Measurements from ENCODE around the gene CBY1.

CBY1 gene

GRCh38 chr22:38700789-38701628 lies 44.6 kb downstream of the CBY1 start, which contains the start of gene JOSD1:
JOSD1 (minus strand) TSS chr22:38700943; CDS start chr22:38699987, 956 bp downstream.
- peak; percentile 92 to 95 for DNase-seq (ENCODE audit: low read depth in 2 of 2)

- DNase-seq (ENCODE audit: low read depth in 2 of 2), result no peak
These were observed 48.3 kb downstream of the CBY1 start for GRCh38 chr22:38704654-38705234.

GRCh38 chr22:38705235-38706100 lies 49.0 kb downstream of the CBY1 start, which contains the start of gene GTPBP1:
GTPBP1 (plus strand) TSS chr22:38705944; CDS start chr22:38705956, 12 bp downstream.
- peak; percentile 88 to 96 for DNase-seq (ENCODE audit: low read depth in 2 of 2)

DNA sequence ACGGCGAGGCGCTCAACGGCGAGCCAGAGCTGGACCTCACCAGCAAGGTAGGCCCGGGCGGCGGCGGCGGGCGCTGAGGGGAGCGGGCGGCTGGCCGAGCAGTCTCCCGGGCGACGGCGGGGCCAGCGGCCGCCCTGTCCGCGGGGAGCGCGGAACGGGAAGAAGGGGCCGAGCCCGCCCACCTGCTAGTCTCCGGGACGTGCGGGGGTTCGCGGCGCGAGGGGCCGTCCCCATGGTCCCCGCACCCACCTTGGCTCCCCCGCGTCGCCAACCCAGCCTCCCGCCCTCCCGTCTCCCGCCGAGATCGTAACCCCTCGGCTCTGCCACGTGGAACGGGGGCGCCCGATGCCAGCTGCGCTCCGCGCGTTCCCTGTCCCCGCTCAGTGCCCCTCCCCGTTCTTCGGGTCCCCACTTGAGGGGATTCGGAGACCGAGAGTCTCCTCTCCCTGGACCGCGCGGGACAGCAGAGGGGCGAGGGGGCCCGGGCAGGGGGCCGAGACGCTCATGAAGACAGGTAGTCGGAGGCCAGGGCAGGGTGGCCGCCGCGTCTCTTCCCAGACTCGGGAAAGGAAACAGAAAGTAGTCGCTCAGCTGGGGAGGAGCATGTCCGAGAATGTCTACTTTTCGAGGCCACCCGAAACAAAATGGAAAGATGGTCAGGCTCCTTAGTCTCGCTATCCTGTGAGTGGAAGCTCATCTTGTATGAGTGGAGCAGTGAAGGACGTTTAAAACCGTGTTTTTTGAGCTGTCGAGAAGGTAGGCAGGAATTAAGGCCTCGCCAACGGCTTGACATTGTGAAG lies 49.9 kb downstream of the CBY1 start:
- DNase-seq (ENCODE audit: low read depth in 2 of 2), result no peak

- DNase-seq (ENCODE audit: low read depth in 2 of 2), result no peak
These were observed 50.4 kb downstream of the CBY1 start for GRCh38 chr22:38706901-38707195.

DNA sequence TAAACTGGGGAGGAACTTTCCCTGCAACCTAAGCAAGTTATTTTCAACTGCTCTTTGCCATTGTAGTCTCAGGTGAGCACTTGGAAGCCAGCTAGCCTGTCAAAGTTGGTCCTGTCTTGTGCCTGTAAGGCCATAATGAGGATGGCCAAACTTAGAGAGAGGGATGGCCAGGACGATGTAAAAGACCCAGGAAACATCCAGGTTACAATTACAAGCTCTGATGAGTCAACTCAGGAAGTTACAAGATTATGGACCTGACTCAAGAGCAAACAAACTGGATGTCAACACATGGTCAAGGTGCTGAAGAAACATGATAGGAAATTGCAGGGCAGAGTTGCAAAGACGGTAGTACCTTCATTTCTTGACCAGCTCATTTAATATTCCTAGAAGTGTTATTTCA lies 50.9 kb downstream of the CBY1 start:
- DNase-seq (ENCODE audit: low read depth in 2 of 2), result no peak

GRCh38 chr22:38707984-38708383 lies 51.5 kb downstream of the CBY1 start:
- no peak for DNase-seq (ENCODE audit: low read depth in 2 of 2)

DNA sequence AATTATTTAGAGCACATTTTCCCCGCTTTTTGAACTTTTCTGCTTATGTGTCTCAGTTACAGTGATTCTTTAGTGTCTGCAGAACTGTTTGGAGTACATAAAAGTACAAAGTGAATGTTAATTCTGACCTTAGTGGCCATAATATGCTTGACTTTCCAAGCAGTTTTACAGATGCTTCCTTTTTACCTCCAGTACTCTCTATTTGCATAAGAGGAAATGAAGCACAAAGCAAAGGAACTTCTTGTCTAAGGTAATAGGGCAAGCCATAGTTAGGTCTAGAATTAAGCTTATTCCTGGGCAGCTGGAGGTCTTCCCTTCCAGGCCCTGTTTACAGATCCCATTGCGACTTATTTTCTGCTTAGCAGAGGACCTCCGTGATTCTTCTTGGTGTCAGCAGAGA lies 52.9 kb downstream of the CBY1 start:
- DNase-seq (ENCODE audit: low read depth in 2 of 2), result no peak

DNA sequence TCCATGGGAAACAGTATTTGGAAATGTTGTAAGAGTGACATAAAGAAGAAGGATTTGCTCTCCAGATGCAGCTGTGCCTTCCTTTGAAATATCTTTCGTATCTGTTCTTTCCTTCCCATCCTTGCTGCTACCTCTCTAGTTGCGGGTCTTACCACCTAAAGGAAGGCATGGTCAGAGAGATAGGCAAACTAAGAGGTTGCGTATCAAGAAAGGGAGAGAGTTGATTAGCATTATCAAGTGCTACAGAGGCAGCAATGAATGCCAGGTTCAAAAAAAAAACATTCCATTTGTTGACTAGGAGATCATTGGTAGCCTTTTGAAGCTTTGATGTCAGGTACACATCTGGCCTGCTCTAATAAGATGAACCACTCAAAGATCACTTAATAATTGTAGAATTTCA lies 53.9 kb downstream of the CBY1 start:
- DNase-seq (ENCODE audit: low read depth in 2 of 2), result no peak

GRCh38 chr22:38710866-38711265 lies 54.4 kb downstream of the CBY1 start:
- no peak for DNase-seq (ENCODE audit: low read depth in 2 of 2)

DNA sequence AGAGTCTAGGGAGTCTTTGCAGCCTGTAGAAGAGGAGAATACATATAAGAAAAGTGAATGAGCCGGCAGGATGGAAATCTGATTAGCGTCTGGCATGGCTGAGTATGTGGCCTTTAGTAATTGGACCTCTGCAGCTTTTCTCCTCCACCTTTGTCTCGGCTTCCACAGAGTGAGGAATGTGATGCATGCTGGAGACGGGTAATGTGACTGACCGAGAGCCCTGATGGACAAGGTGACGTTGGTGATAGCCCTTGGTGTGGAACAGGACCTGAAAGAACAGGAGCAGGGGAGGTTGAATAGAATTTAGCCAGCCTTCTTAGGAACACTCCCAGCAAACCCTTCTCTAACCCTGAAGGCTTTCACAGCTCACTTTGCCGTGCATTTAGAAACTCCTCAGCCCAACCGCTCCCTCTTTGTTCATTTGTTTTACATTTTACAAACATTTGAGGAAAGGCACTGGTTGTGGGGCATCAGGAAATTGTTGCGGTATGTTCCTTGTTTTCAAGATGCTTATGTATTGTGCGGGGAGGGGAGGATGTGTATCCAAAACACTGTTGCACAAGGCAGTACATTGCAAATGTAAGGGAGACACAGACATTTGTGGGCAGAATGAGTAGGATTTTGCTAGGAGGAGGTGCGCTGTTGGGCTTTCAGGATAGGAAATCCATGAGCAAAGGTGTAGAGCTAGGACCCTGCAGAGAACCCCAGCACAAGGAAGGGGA lies 56.2 kb downstream of the CBY1 start:
- DNase-seq (ENCODE audit: low read depth in 2 of 2), result no peak

DNA sequence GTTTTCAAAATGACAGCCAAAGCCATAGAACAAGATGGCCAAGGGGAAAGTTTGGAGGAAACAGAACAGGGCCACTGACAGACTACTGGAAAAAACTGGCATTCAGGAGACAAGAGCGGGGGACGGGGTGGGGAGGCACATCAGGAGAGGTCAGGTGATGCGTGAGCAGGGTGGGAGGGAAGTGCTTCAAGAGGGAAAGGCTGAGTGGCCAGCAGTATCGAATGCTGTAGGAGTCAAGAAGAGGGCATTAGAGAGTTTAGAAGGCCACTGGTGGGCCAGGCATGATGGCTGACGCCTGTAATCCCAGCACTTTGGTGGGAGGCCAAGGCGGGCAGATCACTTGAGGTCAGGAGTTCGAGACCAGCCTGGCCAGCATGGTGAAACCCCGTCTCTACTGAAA lies 57.5 kb downstream of the CBY1 start:
- DNase-seq (ENCODE audit: low read depth in 2 of 2), result no peak

GRCh38 chr22:38715176-38715764 lies 58.8 kb downstream of the CBY1 start:
- no peak for DNase-seq (ENCODE audit: low read depth in 2 of 2)

DNA sequence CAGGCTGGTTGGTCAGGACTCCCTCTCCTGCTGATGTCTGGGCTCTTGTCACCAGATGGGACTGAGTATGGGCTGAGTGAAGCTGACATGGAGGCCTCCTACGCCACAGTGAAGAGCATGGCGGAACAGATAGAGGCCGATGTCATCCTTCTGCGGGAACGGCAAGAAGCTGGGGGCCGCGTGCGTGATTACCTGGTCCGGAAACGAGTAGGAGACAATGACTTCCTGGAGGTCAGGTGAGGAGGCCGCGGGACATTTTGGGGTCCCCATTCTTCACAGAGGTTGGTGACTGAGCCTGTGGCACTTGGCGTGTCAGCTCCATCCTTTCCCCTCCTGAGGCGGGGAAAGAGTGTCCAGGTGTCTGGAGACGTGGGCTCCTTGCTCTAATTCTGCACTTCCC lies 59.4 kb downstream of the CBY1 start:
- DNase-seq (ENCODE audit: low read depth in 2 of 2), result no peak

GRCh38 chr22:38716271-38716670 lies 59.8 kb downstream of the CBY1 start:
- DNase-seq (ENCODE audit: low read depth in 2 of 2), result no peak

GRCh38 chr22:38716826-38717225 lies 60.4 kb downstream of the CBY1 start:
- no peak for DNase-seq (ENCODE audit: low read depth in 2 of 2)

DNA sequence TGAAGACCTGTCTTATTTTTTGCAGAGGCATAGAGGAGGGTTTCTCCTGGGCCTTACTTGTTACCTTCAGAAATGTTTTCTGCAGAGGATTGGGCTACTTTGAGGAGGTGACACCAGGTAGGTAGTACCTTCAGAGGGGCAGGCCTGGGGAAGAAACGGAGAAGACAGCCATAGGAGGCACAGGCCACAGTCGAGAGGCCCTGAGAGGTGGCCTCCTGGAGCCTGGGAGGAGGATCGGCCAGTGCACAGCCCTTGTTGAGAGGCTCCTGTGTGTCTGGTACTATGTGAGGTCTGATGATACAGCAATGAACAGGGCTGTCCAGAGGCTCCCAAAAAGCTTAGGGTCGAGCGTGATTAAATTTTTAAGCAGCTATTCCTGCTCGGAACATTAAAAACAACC lies 60.8 kb downstream of the CBY1 start:
- no peak for DNase-seq (ENCODE audit: low read depth in 2 of 2)

DNA sequence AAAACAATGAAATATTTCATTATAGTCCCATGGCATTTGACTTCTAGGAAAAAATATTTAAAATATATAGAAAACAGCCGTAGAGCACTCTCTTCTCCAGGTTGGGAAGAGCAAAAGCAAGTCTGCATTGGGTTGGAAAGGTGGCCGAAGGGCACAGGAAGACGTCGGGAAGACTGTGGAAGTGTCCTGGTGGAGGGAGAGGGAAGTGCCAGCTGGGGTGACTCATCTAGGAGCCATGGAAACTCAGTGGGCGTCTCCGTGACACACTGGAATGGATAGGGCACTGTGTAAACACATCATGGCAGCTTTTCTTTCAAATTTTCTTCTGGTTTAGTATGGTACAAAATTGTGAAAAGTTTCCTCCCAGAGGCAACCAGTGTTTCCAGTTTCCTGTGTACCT lies 62.0 kb downstream of the CBY1 start:
- no peak for DNase-seq (ENCODE audit: low read depth in 2 of 2)

- no peak for DNase-seq (ENCODE audit: low read depth in 2 of 2)
These were observed 62.8 kb downstream of the CBY1 start for GRCh38 chr22:38719196-38719595.

GRCh38 chr22:38720350-38720749 lies 63.9 kb downstream of the CBY1 start:
- no peak for DNase-seq (ENCODE audit: low read depth in 2 of 2)

DNA sequence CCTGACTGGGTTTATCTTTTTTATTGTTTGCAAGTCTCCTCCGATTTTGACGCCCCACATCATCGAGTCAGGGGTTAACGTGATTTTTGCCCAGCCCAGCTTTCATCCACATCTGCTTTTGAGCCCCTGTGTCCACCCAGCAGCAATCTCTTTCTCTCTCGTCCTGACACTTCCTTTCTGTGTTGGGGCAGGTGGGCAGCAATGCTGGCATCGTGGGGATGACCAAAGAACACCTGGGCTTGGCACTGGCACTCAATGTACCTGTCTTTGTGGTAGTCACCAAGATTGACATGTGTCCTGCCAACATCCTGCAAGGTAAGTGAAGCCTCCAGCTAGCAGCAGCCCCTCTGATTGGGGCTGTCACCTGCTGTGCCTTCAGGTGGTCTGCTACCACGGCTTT lies 65.1 kb downstream of the CBY1 start:
- DNase-seq (ENCODE audit: low read depth in 2 of 2), result no peak

All from stimulated activated CD4-positive, alpha-beta T cell treated with anti-CD3 and anti-CD28 coated beads, Interleukin-1b, Interleukin-23, amount 100 ng/mL, for 1 hour (primary cell).